ENCODE results near the gene GABBR2.

- peak; percentile 78; the same call in 1 of the 2 replicates for TF ChIP-seq GATA2 (IDR thresholded peaks at IDR 0.05; ENCODE audit: low read depth, low read length)
- TF ChIP-seq GATA3 (IDR thresholded peaks at IDR 0.05; ENCODE audit: low read depth, low read length): peak; percentile 85
Measured at GRCh38 chr9:98719055-98719454, 10.3 kb upstream of the GABBR2 start.
